ENCODE measurements around the gene SLC6A18.
"Not testable (repeated sequence)": the region's sequence is repeated elsewhere in the genome, so short reads cannot be mapped to it uniquely, and the experiment has no call there.

SLC6A18 gene

DNA sequence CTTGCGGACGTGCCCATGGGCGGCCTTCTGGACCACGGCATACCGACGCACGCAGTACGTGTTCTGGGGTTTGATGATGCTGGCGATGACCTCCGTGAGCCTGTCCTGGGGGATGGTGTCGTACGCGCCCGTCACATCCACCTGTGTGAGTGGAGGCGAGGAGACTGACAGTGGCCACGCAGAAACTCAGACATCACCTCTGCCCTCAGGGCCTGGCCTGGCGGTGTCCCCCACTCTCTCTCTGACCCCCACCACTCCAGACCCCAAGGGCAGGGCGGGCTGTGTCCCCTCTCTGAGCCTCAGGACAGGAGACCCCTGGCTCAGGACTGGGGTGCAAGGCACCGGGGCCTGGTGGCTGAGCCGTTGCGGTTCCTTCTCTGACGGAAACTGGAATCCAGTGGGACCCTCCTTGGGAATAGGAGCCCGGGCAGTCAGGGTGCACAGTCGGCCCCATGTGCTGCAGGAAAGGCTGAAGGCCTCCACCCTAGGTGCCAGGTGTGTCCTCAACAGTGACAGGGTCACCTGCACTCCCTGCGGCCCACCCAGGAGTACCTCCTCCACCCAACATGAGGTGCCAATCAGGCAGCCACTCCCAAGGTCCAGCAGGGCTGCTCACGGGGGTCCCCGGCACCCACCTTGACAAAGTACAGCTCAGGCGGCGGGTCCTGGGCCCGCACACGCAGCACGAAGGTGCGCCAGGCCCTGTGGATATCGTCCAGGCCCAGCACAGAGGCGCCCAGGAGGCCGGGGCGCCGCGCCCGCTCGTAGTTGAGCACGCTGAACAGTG, 53.7 kb downstream of the SLC6A18 start:
- DNase-seq: no peak

DNA sequence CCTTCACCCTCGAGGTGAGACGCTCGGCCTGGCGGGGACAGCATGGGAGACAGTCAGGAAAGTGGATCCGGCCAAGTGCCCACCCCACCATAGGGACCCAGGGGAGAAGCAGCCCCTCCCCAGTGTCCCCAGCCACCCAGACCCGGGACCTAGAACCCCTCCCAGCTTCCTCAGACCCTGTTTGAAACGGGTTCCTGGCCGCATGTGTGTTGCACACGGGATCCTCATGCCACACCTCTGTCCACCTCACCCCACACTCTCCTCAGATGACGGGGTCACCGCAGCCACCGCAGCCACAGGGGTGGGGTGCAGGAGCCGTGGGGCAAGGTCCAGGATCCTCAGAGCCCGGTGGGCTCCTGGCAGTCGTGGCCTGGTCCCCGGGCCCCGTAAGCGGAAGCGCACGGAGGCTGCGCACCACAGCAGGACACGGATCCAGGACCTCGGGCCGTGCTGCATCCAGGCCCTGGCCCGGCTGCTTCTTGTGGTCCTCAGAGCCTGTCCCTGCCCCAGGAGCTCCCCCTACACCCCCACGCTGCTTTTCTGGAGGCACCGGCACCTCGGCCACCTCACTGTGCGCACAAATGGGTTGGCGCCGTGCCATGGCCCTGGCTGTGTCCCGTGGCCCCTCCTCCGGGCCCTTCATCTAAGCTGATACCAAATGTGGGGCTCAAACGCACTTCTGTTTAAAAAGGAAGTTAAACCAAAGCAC, 54.4 kb downstream of the SLC6A18 start:
- no peak for DNase-seq

DNA sequence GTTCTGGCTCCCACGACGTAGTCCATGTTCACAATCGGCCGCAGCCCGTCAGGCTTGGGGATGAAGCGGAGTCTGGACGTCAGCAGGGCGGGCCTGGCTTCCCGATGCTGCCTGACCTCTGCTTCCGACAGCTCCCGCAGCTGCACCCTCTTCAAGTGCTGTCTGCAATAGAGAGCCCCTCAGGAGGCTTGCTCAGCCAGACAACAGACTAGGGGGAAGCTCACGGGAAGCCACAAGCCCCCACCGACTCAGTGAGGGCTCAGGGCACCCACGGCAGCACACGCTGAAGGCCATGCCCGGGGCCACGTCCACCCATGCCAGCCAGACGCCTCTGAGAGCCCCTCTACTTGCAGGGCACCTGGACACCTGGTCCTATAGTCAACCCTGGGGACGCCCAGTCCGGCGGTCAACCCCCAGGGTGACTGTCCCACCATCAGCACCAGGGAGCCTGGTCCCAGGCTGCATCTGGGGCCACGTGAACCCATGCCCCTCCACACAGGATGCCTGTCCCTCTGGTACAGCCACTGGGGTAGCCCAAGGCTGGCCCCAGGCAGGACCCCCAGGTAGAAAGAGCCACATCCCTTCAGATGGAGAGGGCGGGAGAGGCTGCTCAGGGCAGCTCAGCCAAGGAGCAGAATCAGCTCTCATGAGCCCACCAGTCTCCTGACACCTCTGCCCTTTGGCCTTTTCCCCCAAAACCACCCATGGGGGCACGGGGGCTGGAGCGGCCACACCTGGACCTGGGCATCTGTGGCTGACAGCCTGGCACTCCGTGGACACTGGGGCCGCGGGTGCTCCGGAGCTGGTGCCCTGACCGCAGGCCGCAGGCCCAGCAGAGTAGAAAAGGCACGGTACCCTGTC, 55.2 kb downstream of the SLC6A18 start:
- DNase-seq: no peak

DNA sequence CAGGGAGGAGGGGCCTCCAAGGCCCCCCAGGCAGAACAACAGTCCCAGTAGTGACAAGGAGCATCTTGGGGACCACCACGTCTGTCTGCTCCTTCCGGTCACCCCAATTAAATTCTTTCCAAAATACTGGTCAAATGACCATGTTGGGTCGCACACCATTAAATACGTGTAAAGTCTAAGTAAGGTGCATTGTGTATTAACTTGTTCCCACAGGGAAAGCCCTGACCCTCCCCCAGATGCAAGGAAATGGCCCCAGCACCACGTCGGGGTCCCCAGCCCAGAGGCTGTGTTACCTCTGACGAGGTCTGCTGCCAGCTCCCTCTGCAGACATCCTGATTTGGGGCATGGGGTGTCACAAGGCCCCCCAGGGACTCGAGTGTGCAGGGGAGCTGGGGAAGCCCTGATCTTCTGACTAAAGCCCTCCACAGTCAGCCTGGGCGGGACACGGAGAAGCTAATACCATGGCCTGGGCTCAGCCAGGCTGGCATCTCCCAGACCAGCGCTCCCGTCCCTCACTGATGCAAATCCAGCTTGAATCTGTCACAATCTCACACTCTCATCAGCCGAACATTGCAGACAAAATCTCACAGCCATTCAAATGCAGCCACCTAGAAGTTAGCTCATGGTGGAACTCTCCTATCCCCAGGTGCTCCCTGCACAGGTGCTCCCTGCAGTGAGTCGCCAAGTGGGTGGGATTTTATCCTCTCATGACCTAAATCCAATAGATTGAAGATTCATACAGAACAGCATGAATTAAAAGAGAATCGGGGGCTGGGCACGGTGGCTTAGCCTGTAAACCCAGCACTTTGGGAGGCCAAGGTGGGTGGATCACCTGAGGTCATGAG, 56.1 kb downstream of the SLC6A18 start:
- DNase-seq: no peak

DNA sequence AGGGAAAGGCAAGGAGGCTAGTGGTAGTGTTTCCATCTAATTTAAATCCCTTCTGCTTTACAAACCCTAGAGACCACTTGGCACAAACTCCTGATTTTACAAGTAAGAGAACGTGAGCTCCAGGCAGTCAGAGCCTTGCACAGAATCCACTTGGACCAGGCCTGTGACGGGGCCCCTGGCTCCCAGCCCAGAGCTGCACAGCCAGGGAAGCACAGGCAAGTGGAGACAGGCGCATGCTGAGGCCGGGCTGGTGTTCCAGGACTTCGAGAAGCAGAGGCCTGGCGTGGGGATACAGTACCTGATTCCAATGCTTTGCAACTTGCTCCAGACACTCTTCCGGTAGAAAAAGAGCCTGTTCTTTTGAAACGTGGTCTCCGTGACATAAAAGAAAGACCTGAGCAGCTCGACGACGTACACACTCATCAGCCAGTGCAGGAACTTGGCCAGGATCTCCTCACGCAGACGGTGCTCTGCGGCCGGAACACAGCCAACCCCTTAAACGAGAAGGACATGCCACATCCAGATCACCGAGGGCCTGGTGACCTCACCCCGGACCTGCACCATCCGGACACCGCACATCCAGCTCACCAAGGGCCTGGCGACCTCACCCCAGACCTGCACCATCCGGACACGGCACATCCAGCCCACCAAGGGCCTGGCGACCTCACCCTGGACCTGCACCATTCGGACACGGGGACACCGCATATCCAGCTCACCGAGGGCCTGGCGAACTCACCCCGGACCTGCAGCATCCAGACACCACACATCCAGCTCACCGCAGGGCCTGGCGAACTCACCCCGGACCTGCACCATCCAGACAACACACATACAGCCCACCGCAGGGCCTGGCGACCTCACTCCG, 57.2 kb downstream of the SLC6A18 start:
- DNase-seq: no peak

DNA sequence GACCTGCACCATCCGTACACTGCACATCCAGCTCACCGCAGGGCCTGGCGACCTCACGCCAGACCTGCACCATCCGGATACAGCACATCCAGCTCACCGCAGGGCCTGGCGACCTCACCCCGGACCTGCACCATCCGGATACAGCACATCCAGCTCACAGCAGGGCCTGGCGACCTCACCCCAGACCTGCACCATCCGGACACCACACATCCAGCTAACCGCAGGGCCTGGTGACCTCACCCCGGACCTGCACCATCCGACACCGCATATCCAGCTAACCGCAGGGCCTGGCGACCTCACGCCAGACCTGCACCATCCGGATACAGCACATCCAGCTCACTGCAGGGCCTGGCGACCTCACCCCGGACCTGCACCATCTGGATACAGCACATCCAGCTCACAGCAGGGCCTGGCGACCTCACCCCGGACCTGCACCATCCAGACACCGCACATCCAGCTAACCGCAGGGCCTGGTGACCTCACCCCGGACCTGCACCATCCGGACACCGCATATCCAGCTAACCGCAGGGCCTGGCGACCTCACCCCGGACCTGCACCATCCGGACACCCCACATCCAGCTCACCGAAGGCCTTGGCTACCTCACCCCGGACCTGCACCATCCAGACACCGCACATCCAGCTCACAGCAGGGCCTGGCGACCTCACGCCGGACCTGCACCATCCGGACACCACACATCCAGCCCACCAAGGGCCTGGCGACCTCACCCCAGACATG, 58.0 kb downstream of the SLC6A18 start:
- DNase-seq: not testable (repeated sequence)

DNA sequence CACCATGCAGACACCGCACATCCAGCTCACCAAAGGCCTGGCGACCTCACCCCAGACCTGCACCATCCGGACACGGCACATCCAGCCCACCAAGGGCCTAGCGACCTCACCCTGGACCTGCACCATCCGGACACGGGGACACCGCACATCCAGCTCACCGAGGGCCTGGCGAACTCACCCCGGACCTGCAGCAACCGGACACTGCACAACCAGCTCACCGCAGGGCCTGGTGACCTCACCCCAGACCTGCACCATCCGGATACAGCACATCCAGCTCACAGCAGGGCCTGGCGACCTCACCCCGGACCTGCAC, 58.5 kb downstream of the SLC6A18 start:
- not testable (repeated sequence) for DNase-seq

DNA sequence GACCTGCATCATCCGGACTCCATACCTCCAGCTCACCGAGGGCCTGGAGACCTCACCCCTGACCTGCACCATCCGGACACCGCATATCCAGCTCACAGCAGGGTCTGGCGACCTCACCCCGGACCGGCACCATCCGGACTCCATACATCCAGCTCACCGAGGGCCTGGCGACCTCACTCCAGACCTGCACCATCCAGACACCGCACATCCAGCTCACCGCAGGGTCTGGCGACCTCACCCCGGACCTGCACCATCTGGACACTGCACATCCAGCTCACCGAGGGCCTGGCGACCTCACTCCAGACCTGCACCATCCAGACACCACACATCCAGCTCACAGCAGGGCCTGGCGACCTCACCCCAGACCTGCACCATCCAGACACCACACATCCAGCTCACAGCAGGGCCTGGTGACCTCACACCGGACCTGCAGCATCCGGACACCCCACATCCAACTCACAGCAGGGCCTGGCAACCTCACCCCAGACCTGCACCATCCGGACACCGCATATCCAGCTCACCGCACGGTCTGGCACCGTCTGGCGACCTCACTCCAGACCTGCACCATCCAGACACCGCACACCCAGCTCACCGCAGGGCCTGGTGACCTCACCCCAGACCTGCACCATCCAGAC, 59.3 kb downstream of the SLC6A18 start:
- DNase-seq: not testable (repeated sequence)

DNA sequence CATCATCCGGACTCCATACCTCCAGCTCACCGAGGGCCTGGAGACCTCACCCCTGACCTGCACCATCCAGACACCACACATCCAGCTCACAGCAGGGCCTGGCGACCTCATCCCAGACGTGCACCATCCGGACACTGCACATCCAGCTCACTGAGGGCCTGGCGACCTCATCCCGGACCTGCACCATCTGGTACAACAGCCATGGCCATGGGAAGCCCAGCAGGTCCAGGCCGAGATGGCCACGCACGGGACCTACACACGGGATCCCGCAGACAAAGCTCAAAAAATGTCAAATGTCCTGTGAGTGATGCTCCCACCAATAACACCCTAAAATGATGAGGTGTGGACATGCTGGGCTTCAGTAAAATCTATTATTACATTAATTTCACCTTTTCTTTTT, 60.0 kb downstream of the SLC6A18 start:
- no peak for DNase-seq

DNA sequence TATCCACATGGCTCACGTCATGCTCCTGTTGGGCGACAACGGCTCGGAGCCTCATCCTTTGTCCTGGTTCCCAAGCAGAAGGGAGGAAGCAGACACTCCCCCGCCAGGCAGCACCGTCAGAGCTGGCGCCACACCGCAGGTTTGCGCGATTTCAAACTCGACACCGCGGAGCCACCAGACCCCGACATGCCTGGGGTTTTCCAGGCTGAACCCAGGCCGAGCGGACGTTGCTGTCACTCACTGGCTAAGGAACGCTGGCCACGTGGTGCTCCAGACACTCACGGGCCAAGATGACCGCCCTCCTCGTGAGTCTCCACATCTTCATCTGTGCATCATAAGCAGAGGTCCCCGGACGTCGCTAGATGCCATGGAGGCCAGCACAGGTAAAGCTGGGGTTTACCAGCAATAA, 60.7 kb downstream of the SLC6A18 start:
- no peak for DNase-seq

DNA sequence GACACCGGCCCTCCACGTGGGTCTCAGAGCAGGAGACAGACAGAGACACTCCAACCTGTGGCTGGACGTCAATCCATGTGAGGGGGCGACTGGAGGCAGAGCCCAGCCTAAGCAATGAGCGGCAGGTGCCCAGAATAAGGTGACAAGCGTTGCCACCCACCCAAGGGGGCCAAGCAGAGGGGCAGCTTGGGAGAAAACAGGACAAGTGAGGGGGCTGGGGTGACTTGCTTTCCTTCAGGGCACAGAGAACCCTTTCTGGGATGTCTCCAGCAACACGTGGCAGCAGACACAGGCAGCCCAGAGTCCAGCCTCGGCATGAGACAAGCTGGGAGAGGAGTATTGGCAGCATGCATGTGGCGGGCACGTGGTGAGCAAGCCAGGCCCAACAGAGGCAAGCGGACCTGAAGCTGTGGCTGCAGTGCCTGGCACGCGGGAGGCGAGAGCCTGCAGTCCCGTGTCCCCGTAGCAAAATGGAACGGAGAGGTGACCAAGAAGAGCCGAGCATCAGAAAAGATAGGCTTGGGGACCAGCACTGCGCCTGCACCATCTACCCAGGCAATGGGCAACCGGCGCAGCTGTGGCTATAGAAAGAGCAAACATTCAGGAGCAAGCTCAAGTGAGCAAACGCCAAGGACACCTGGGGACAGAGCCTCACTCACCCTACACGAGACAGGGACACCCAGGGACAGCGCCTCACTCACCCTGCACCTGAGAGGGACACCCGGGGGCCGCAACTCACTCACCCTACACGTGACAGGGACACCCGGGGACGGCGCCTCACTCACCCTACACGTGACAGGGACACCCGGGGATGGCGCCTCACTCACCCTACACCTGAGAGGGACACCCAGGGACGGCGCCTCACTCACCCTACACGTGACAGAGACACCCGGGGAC, 63.5 kb downstream of the SLC6A18 start:
- no peak for DNase-seq

DNA sequence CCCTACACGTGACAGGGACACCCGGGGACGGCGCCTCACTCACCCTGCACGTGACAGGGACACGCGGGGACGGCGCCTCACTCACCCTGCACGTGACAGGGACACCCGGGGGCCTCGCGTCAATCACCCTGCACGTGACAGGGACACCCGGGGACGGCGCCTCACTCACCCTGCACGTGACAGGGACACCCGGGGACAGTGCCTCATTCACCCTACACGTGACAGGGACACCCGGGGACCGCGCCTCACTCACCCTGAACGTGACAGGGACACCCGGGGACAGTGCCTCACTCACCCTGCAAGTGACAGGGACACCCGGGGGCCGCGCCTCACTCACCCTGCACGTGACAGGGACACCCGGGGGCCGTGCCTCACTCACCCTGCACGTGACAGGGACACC, 64.4 kb downstream of the SLC6A18 start:
- DNase-seq: not testable (repeated sequence)

DNA sequence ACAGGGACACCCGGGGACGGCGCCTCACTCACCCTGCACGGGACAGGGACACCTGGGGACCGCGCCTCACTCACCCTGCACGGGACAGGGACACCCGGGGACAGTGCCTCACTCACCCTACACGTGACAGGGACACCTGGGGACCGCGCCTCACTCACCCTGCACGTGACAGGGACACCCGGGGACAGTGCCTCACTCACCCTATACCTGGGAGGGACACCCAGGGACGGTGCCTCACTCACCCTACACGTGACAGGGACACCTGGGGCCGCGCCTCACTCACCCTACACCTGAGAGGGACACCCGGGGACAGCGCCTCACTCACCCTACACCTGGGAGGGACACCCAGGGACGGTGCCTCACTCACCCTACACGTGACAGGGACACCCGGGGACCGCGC, 65.8 kb downstream of the SLC6A18 start:
- DNase-seq: not testable (repeated sequence)

DNA sequence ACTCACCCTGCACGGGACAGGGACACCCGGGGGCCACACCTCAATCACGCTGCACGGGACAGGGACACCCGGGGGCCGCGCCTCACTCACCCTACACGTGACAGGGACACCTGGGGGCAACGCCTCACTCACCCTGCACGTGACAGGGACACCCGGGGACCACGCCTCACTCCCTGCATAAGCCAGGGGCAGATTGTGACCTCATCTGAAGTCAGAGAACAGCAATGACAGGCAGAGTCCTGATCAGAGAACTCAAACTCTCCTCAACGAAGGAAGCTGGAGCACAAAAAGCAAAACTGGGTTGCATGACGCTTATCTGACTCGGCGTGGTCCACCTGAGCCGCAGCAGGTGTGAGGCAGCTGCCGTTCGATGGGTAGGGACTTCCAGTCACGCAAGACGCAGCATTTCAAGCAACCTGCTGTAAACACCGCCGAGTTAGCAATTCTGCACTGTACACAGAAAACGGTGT, 66.5 kb downstream of the SLC6A18 start:
- no peak for DNase-seq

DNA sequence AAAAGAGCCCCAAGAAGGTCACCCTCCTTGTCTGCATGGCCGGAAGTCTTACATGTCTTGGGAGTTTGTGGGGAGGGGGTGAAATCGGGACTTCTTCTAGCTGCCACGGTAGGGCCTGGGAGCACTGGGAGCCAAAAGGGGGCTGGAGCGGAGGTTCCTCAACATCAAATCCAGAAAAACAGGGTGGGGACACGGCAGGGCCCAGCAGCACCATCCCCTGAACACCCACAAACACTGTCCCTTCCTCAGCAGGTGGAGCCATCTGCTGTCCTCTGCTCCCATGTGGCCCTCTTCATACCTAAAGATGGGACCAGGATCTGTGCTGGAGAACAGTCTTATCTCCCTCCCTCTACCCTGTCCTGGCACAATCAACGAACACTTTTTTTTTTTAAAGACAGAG, 67.0 kb downstream of the SLC6A18 start:
- DNase-seq: no peak

DNA sequence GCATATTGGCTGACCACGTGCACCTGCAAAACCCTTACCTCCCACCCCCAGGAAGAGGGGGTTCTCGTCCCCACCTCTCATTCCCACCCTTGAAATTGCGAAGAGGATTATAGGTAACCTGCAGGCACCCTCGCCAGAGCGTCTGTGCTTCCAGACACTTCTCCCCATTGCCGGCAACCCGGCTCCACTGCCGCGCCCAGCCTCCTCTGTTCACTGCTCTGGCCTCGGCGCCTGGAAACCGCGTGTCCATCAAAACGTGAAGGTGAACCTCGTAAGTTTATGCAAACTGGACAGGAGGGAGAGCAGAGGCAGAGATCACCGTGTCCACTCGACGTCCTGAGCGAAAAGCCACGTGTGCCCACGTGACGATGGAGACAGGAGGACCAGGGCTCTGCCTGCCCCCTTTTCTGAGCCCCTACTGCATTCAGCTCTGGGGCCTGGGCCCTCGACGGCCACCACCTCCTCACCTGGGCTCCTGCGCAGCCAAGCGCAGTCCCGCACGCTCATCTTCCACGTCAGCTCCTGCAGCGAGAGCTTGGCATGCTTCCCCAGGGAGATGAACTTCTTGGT, 67.8 kb downstream of the SLC6A18 start:
- no peak for DNase-seq

DNA sequence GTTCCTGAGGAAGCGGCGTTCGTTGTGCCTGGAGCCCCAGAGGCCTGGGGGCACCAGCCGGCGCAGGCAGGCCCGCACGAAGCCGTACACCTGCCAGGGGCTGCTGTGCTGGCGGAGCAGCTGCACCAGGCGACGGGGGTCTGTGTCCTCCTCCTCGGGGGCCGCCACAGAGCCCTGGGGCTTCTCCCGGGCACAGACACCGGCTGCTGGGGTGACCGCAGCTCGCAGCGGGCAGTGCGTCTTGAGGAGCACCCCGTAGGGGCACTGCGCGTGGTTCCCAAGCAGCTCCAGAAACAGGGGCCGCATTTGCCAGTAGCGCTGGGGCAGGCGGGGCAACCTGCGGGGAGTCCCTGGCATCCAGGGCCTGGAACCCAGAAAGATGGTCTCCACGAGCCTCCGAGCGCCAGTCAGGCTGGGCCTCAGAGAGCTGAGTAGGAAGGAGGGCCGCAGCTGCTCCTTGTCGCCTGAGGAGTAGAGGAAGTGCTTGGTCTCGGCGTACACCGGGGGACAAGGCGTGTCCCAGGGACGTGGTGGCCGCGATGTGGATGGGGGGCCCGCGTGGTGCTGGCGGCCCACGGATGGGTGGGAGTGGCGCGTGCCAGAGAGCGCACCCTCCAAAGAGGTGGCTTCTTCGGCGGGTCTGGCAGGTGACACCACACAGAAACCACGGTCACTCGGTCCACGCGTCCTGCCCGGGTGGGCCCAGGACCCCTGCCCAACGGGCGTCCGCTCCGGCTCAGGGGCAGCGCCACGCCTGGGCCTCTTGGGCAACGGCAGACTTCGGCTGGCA, 68.4 kb downstream of the SLC6A18 start:
- DNase-seq: no peak
